ENCODE results near the gene SH2B3. TPM values are rescaled to one million over a fixed set of nuclear protein-coding genes. Genes with fewer than 3 reads are reported as not detected.
A peak's percentile ranks its signal among the peaks of the same experiment; 100 is the strongest.

Gene SH2B3
- total RNA-seq, 1 experiment from 2014 or later = 40.3 TPM

- H2AFZ ChIP-seq (ENCODE audit: low read length) = no peak overlapping the region
- H2AK5ac ChIP-seq (ENCODE audit: insufficient read length, low read length) = no peak overlapping the region
- Mint-ChIP-seq H3K27ac (peak overlapping the region in 1 of 3 experiments; percentile 42; a peak in 2 of 7 replicates), H3K27me3 (ENCODE audit: low read depth) (peaks cover 19% of the 10 kb centered on the region), H3K4me1 (no peaks in the 10 kb centered on the region), H3K9me3 (no peaks in the 10 kb centered on the region), H3K36me3 (ENCODE audit: insufficient read depth in 1 of 3, low read depth in 3 of 3) (no peaks in the 10 kb centered on the region), H3K4me3 (no peak overlapping the region)
- no peaks in the 10 kb centered on the region for H3K27me3 ChIP-seq (ENCODE audit: insufficient read depth, low read length)
- H3K23ac ChIP-seq (ENCODE audit: insufficient read length, low read depth, low read length) = no peak overlapping the region
- H3K9ac ChIP-seq (ENCODE audit: extremely low read depth, insufficient read length, low read length) = no peak overlapping the region
- H3K4me1 ChIP-seq (ENCODE audit: insufficient read depth, low read length) = no peaks in the 10 kb centered on the region
- H2BK5ac ChIP-seq (ENCODE audit: insufficient read length, low read length) = no peak overlapping the region
- H3K4me2 ChIP-seq (ENCODE audit: insufficient read depth, insufficient read length, low read length) = no peak overlapping the region
- H4K91ac ChIP-seq (ENCODE audit: insufficient read length, low read depth, low read length) = no peak overlapping the region
- no peaks in the 10 kb centered on the region for H3K79me2 ChIP-seq (ENCODE audit: insufficient read depth, low read length)
- WGBS (ENCODE audit: extremely low coverage, insufficient read length, low lambda C conversion rate) = no CpG with 5 or more reads among the region's 9 CpGs
- DNase-seq = no peak
- no peak overlapping the region for H2BK20ac ChIP-seq (ENCODE audit: low read depth, low read length, poor library complexity, severe bottlenecking)
- H2BK120ac ChIP-seq (ENCODE audit: low read depth, low read length, poor library complexity, severe bottlenecking) = no peak overlapping the region
- no peak overlapping the region for H3K18ac ChIP-seq (ENCODE audit: insufficient read length, low read depth, low read length)
- H2BK15ac ChIP-seq (ENCODE audit: low read depth, low read length) = no peak overlapping the region
- no peak for TF ChIP-seq CTCF (conservative IDR thresholded peaks at IDR 0.05)
- H4K20me1 ChIP-seq (ENCODE audit: control insufficient read depth, insufficient read depth, insufficient read length) = no peaks in the 10 kb centered on the region
- no peaks in the 10 kb centered on the region for H3K23me2 ChIP-seq (ENCODE audit: insufficient read length, low read depth, low read length, poor library complexity, severe bottlenecking)
- H3K4ac ChIP-seq (ENCODE audit: low read depth, low read length) = no peak overlapping the region; the same call in 1 of the 2 replicates
- H4K8ac ChIP-seq (replicated peaks; ENCODE audit: insufficient read length, low read depth, low read length) = no peak overlapping the region
- no peak overlapping the region for H3K56ac ChIP-seq (ENCODE audit: insufficient read length, low read depth, low read length)
- no peak overlapping the region for H4K5ac ChIP-seq (ENCODE audit: insufficient read length, low read depth, low read length)
- no peak overlapping the region; the same call in 1 of the 2 replicates for H3K14ac ChIP-seq (ENCODE audit: insufficient read depth, low read length)
- H3T11ph ChIP-seq (ENCODE audit: low read length) = no peak overlapping the region
- H3K79me1 ChIP-seq (ENCODE audit: insufficient read depth, low read depth, low read length, poor library complexity, severe bottlenecking) = no peaks in the 10 kb centered on the region
- H2BK12ac ChIP-seq (ENCODE audit: insufficient read length, low read depth, low read length) = no peak overlapping the region
- no peak overlapping the region for H3K27ac ChIP-seq (ENCODE audit: insufficient read length, low read depth, low read length)
- H3K9me3 ChIP-seq (ENCODE audit: control insufficient read depth, low read depth, low read length) = no peaks in the 10 kb centered on the region
Observed at GRCh38 chr12:111387747-111388323, 17.9 kb upstream of the SH2B3 start.

Data from H9 (cell line).